Left renal cortex interstitium (tissue), 4 donors: ENCODE measurements around the gene SH3RF2. TPM values are rescaled to one million over a fixed set of nuclear protein-coding genes. Genes with fewer than 3 reads are reported as not detected.
"Not testable (repeated sequence)": the region's sequence is repeated elsewhere in the genome, so short reads cannot be mapped to it uniquely, and the experiment has no call there.

Experiments
- DNase-seq, 4 donors: peaks; one replicate each; pipeline ENCODE4 v3.0.0-alpha.2; 2013; ENCODE audit warnings: low read depth in 4 of 4, low spot score in 2 of 4, missing footprints in 1 of 4
- polyA plus RNA-seq, 4 donors: library from polyadenylated mRNA; unstranded; fragments of 120-200 nt; gene quantifications; one replicate each; pipeline ENCODE4 v1.2.1, GENCODE V29; 2013; ENCODE audit not compliant: insufficient read length in 4 of 4

The SH3RF2 gene
- polyA plus RNA-seq, 4 donors: 3.9 to 7.7 (median 5.4) TPM

DNA sequence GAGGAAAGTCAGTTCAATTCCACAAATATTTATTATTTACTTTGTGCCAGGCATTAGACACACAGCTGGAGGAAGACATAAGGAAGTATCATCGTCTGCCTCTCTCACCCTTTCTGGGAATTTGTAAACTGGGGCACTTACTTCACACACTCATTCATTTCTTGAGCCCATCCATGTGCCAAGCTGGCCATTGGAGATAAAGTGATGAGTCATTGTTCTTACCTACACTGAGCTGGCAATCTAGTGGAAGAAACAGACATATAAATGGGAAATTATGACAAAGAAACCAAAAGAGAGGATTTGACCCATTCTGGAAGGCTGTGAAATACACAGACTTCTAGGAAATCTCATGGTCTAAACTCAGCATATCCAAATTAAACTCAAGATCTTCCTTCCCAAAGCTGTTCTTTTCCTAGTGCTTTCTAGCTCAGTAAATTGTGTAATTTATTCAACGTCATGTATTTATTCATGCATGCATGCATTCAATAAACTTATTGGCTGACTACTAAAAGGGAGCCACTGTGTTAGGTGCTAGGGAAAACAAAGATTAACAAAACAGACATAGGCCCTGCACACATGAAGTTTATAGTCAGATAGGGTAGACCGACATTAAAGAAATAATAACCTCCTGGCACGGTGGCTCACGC is 65.3 kb downstream of the SH3RF2 start:
- no peak for DNase-seq

DNA sequence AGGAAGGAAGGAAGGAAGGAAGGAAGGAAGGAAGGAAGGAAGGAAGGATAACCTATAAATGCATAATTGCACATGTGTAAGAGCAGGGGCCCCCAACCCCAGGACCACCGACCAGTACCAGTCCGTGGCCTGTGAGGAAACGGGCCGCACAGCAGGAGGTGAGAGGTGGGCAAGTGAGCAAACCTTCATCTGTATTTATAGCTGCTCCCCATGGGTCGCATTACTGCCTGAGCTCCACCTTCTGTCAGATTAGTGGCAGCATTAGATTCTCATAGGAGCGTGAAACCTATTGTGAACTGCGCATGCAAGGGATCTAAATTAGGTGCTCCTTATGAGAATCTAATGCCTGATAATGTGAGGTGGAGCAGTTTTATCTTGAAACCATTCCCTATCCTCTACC is 66.1 kb downstream of the SH3RF2 start:
- no peak for DNase-seq

DNA sequence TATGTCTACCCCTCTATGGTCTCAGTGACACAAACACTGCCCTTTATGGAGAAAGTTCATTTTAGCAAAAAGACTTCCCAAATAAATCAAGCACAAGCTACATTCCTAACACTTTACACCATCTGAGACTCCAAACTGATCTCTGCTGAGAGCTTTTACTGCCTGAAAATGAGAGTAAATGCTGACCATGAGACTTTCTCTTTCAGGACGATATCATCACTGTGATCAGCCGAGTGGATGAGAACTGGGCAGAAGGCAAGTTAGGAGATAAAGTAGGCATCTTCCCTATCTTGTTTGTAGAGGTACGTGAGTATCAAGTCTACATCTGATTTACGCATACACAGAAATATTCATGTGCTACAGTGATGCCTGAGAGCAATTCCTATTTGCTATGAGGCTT is 67.5 kb downstream of the SH3RF2 start:
- DNase-seq: no peak

DNA sequence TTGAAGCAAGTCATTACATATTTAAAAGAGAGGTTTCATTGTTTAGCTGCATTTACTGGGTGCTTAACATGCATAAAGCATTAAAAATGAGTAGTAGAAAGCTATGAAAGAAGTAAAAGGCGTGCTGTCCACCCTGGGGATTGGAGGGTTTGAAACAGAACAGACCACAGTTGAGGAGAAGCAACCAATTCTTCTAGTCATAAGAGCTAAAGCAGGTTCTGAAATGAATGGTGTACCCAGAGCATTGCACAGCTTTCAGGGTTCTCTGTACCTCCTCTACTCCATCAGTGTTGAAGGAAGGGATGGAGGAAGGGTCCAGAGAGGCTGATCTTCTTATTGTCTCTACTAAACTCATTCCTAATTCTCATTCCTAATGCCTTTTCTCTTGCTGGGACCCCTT is 68.9 kb downstream of the SH3RF2 start:
- no peak for DNase-seq

DNA sequence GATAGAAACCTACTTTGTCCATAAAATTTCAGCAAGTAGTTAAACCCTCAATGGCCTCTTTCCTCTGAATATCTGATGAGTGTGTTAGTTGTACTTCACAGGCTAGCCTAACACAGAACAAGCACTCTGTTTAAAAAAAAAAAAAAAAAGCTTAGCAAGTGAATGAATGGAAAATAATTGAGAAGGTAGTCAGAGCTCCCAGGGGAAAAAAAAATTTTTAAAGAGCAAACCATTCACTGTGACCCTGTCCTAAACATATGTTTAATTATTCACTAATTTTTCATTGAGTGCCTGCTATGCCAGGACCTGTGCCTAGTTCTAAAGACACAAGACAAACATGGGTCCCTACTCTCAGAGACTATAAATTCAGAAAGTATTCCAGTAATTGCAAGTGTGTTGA is 69.3 kb downstream of the SH3RF2 start:
- DNase-seq: no peak

DNA sequence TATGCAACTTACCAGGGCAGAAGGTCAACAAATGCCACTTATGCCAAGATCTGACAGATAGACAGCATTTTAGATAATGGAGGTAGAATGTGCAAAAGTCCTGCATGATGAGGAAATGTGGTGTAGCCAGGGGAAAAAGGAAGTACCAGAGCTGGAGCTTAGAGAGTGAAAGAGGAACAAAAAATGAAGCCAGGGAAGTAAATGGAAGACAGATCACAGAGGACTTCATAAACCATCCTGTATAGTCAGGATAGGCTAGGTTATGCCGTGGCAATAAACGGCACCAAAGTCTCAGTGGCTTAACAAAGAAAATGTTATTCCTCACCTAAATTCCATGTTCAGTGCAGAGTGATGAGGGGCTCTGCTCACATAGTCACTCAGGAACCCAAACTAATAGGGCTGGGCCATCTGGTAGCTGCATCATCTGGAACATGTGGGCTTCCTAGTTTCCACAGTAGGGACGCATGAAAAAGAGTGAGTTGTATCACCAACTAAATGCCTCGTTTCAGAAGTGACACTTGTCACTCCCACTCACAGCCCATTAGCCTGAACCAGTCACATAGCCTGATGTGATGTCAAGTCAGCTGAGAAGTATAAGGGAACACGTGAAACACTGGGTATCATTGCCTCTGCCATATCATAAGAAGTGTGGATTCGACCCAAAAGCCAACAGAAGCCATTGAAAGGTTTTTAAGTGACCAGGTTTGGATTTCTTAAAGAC is 70.3 kb downstream of the SH3RF2 start:
- no peak for DNase-seq

DNA sequence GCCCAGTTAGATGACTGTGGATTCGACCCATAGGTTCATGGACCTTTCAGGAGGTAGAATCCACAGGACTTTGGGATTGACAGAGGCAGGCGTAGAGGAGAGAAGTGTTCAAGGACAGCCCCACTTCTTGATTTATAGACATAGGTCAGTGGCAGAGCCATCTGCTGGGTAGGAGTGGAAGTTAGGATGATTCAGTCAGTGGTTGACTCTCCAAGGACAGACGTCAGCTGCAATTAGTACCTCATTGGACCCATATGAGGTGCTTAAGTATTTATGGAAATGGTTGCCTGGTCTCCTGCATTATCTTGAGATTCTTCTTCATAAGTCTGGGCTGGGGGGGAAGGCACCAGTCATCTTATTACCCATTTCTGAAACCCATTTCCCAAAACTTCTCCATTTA is 70.9 kb downstream of the SH3RF2 start:
- DNase-seq: no peak

DNA sequence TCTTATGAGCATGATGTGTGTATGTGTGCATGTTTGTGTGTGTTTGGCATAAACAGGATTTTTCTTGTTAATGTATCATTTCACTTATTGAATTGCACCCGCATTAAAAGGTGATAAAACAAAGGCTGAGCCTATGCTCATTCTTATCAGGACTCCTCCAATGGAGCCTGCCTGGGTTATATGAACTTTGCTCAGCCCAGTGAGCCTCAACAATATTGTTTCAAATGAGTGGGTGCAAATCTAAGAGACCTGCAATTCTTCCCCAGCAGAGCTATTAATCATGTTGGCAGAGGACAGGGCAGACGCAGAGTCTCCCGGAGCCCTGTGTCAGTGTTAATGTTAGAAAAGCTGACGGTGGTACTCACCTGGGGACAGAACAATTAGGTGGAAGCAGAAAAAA is 71.6 kb downstream of the SH3RF2 start:
- no peak for DNase-seq

DNA sequence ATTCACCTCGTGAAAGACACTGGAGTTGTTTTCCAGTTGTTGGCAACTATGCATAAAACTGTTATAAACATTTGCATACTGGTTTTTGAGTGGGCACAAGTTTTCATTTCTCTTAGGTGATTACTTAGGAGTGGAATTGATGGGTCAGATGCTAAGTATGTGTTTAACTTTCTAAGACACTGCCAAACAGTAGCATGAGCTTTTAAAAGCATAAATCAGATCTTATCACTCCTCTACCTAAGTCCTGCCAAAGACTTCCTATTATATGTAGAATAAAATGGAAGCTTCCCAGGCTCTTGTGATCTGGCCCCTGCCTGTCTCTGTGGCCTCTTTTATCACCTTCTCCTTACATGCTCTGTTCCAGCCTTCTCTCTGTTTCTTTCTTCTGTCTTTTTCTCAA is 72.6 kb downstream of the SH3RF2 start:
- no peak for DNase-seq

DNA sequence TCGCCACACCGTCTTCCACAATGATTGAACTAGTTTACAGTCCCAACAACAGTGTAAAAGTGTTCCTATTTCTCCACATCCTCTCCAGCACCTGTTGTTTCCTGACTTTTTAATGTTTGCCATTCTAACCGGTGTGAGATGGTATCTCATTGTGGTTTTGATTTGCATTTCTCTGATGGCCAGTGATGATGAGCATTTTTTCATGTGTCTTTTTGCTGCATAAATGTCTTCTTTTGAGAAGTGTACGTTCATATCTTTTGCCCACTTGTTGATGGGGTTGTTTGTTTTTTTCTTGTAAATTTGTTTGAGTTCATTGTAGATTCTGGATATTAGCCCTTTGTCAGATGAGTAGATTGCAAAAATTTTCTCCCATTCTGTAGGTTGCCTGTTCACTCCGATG is 74.1 kb downstream of the SH3RF2 start:
- not testable (repeated sequence) for DNase-seq

DNA sequence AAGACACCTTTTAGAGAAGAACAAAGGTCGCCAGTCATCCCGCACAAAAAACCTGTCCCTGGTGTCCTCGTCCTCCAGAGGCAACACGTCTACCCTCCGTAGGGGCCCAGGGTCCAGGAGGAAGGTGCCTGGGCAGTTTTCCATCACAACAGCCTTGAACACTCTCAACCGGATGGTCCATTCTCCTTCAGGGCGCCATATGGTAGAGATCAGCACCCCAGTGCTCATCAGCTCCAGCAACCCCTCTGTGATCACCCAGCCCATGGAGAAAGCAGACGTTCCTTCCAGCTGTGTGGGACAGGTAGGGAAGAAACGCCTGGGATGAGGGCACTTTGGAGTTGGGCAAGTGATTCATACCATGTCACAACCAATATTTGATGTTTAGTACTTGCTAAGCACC is 77.4 kb downstream of the SH3RF2 start:
- no peak for DNase-seq

DNA sequence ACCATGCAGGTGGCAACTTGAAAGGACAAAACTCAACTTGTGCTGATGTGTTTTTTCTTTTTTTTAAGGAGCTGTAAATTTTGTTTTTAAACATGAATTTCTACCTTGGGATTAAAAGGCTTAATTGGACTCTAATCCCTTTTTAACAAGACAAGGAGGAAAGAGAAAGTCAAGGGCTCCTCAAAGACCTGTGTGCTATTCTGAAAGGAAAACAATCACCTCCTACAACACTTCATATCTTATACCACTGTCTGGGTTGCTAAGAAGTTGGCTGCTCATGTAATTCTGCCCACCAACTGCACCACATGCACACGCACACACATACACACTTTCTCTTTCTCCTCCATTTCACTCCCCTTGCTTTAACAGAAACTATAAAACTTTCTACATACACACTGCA is 78.6 kb downstream of the SH3RF2 start:
- no peak for DNase-seq

DNA sequence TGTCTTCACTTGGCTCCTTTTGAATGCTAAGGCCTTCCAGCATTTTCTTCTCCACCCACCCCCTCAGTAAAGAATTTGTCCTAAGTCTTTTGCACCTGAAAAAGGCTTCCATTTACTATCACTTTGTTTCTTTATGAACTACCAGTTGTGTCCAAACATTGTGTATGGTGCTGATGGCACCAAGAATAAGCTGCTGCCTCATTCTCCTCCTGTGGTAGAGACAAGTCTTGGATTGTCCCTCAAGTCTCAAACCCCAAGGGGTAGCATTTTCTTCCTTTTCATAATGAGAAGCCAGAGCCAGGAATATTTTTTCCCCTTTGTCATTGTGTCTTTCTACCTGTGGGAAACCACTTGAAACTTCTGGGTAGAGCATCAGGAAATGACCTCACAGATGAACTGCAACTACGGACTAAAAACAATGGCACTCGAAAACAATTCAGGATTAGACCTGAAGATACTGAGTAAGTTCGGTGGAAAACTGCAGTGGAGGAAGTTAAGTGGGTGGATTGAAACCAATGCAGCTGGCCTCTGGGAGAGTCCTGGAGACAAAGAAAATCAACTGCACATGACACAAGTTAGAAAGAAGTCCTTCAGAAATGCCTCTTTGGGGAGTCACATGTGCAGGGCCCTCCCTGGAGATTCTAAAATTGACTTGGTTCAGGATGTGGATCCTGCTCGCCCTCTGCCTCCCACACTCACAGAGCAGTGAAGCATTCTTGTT is 80.5 kb downstream of the SH3RF2 start:
- DNase-seq: no peak

DNA sequence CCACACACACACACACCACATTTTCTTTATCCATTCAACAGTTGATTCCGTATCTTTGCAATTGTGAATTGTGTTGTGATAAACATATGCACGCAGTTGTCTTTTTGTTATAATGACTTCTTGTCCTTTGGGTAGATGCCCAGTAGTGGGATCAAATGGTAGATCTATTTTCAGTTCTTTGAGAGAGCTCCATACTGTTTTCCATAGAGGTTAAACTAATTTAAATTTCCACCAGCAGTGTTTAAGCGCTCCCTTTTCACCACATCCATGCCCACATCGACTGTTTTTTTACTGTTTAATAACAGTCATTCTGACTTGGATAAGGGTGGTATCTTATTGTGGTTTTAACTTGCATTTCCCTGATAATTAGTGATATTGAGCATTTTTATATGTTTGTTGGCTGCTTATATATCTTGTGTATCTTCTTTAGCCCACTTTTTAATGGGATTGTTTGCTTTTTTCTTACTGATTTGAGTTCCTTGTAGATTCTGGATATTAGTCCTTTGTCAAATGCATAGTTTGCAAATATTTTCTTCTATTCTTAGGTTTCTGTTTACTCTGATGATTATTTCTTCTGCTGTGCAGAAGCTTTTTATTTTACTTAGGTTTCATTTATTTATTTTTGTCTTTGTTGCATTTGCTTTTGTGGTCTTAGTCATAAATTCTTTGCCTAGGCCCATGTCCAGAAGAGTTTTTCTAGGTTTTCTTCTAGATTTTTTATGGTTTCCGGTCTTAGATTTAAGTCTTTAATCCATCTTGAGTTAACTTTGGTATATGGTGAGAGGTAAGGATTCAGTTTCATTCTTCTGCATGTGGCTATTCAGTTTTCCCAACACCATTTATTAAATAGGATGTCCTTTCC is 82.4 kb downstream of the SH3RF2 start:
- no peak for DNase-seq

DNA sequence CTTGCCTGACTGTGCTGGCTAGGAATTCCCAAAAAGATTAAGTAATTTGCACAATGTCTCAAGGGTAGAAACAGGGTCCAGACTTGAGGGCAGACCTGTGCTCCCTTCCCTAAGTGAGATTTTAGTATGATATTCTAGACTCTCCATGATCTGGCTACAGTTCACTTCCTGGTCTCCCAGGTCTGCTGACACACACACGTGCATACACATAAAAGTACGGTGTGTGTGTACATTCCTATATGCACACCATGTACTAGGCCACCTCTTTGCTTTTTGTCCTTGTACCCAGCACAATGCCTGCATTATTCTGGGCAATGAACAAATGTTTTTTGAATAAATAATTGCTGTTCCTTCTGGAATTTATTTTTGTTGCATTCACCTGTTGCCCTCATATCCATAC is 83.7 kb downstream of the SH3RF2 start:
- DNase-seq: no peak

DNA sequence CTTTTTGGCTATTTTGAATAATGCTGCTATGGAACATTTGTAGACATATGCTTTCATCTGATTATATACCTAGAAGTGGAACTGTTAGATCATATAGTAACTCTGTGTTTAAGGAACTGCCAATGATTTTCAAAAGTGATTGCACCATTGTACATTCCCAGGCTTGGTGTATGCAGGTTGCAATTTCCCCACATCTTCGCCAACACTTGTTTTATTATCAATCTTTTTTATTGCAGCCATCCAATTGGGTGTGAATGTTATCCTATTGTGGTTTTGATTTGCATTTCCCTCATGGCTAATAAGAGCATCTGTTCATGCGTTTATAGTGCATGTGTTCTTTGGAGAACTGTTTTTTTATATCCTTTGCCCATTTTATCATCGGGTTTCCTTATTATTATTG is 87.7 kb downstream of the SH3RF2 start:
- no peak for DNase-seq

DNA sequence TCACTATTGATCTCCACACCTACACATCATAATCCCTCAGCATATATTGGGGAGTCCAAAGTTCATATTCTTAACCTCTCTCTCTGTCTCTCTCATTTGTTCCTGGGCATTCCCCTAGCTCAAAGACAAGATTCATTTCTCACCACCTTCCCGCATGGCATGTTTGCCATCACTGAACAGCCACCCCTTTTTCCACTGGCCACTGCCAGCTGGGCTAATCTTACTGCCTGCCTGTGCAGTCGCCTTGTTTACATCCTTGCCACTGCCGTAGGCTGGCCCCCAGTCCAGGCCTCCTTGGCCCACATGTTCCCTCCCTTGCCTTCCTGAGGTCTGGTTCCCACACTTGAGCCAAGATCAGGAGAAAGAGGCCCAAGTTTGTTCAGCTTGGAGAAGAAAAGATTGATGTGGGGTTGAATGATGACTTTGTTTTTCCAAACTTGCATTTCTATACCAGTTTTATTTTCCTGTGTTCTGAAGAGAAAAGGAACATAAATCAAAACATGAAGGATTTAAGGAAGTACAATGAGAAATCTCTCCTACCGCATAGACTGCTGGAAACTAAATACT is 88.8 kb downstream of the SH3RF2 start:
- no peak for DNase-seq

DNA sequence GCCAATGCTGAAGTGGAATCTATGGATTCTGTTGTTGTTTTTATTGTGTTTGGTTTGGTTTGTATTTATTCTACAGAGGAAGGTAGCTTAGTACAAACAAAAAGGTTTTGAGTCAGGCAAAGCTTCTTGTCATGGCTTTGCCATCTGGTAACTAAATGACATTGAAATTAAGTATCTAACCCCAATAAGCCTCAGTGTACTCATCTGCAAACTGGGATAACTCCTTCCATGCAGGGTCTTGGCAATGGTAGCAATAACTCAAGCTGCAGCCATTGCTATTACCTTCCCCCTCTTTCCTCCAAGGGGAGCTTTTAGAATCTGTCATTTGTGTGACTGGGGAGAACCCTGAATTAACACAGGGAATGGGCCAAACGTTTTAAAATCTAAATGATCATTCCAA is 89.3 kb downstream of the SH3RF2 start:
- DNase-seq: no peak

DNA sequence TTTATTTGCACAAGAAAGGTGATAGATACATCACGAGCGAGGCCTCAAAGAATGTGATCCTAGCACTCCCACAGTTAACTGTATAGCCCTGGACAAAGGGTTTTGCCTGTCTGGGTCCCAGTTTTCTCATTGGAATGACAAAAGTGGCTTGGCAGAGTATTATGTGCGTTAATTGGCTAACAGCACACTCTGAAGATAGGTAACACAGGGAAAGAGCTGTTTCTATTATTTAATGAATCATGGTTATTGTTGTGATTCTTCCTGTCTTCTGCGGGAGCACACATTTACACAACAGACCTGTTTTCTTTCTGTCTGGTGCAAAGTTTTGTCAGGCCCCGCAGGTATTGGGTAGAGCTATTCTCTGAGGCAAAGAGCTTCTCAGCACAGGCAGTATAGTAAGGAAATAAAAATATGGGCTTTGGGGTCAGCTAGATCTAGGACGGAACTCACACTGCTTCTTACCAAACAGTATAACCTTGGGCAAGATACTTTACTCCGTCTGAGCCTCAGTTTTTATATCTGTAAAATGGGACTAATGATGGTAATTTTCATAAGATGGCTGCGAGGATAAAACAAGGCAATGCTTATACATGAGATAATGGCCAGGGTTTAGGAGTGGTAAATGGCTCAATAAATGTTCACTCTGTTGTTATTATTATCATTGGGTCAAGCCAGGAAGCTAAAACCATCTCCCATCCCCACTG is 90.1 kb downstream of the SH3RF2 start:
- DNase-seq: no peak

DNA sequence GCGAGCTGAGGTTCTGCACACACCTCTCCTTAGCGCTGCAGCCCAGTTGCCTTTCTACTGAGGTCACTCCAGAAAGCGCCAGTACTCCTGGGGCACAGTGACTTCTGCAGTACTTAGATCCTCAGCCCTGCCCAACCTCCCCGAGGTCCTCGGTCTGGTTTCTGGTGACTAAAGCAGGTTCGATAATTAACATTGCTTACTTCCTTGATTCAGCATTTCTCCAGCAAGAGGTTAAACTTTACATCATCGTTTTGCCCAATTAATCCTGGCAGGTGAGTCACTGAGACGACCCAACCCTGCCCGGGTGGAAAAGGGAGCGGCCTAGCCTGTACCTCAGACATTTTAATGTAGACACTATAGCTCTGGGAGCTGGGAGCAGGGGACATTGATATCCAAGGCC is 91.4 kb downstream of the SH3RF2 start:
- DNase-seq: peak in 1 of 4 donors; percentile 48
